Measurements from ENCODE around the gene SPEG. TPM values are rescaled to one million over a fixed set of nuclear protein-coding genes. Genes with fewer than 3 reads are reported as not detected.

The SPEG gene
- total RNA-seq, 6 donors from 2014 or later, result 2.3 to 8.9 (median 4.9) TPM

DNA sequence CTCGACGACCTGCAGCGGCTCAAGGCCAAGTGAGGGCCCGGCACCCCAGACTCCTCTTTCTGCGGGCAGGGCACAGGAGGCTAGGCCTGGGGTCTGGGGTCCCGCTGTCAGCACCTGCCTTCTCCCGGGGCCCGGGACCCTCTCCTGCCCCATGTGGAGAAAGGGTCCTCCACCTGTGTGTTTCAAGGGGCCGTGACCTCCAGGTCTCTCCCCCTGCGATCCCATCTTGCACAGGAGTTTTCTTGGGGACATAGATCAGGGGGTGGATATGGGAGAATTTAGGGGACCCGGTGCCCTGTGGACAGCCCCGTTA, 15.7 kb upstream of the SPEG start:
- DNase-seq, result no peak
- WGBS, 2 donors, result 47 to 81% methylated on average over 3 to 10 of the region's 12 CpGs
- peak overlapping the region in 3 of 4 donors; percentile 14 to 29 (median 25) for H3K4me3 ChIP-seq

DNA sequence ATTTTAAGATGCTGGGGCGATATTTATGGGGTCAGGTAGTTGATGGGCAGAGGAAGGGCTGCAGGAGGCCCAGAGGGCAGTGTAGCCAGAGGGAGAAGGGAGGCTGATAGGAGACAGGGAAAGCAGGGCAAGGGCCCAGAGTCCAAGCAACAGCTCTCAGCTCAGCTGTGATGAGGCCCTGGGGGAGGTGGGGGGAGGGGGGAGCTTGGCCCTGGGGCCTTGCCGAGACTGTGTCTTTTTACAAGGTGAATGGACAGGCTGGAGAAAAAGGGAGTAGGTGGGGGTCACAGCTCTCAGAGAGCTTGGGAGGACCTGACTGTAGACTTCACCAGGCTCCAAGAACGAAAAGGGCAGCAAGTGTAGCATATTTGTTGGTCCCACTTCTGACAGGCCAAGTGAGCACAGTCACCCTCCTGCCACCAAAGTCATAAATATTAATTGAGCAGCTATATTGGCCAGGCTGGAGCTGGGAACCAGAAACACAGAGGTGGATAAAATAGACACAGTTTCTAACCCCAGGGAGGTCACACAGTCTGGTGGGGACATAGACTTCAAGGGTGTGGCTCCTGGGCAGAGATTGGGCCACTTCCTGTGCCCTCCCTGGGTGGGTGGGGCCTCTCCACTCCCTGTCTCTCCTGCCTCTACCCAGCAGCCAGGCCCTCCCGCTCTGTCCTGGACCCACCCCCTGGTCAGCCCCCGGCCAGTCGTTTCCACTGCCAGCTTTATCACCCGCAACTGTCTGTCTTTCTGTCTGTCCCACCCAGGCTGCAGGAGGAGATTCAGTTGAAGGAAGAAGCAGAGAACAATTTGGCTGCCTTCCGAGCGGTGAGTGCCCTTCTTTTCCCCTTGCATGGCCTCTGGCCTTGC, 15.1 kb upstream of the SPEG start:
- Histone ChIP-seq H3K9me3 (no peaks in the 10 kb centered on the region), H3K4me1 (peaks cover 6 to 20% (median 11%) of the 10 kb centered on the region in 4 donors), H3K4me3 (peak overlapping the region in 2 of 4 donors; percentile 25 to 29), H3K27ac (no peak overlapping the region), H3K36me3 (no peaks in the 10 kb centered on the region), H3K27me3 (peaks cover 0 to 17% (median 8%) of the 10 kb centered on the region in 4 donors)
- DNase-seq (no peak), ATAC-seq (ENCODE audit: low FRiP score in 2 of 2) (peak; percentile 25 to 32)
- no peak for TF ChIP-seq EP300 (IDR thresholded peaks at IDR 0.05)
- TF ChIP-seq POLR2AphosphoS5 (IDR thresholded peaks at IDR 0.05), result no peak
- TF ChIP-seq, protein P1, sequence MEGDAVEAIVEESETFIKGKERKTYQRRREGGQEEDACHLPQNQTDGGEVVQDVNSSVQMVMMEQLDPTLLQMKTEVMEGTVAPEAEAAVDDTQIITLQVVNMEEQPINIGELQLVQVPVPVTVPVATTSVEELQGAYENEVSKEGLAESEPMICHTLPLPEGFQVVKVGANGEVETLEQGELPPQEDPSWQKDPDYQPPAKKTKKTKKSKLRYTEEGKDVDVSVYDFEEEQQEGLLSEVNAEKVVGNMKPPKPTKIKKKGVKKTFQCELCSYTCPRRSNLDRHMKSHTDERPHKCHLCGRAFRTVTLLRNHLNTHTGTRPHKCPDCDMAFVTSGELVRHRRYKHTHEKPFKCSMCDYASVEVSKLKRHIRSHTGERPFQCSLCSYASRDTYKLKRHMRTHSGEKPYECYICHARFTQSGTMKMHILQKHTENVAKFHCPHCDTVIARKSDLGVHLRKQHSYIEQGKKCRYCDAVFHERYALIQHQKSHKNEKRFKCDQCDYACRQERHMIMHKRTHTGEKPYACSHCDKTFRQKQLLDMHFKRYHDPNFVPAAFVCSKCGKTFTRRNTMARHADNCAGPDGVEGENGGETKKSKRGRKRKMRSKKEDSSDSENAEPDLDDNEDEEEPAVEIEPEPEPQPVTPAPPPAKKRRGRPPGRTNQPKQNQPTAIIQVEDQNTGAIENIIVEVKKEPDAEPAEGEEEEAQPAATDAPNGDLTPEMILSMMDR (IDR thresholded peaks at IDR 0.05), result no peak
- no peak for TF ChIP-seq POLR2A (IDR thresholded peaks at IDR 0.05)
- WGBS, 2 donors, result 76 to 80% methylated on average over 7 to 8 of the region's 9 CpGs

More for the DNA sequence above, 15.7 kb upstream of the SPEG start:
- Histone ChIP-seq H3K4me1 (peaks cover 6 to 20% (median 11%) of the 10 kb centered on the region in 4 donors), H3K27ac (no peak overlapping the region), H3K9me3 (no peaks in the 10 kb centered on the region), H3K36me3 (no peaks in the 10 kb centered on the region), H3K27me3 (peaks cover 0 to 17% (median 8%) of the 10 kb centered on the region in 4 donors)
- TF ChIP-seq, protein P1 (IDR thresholded peaks at IDR 0.05), result no peak
- TF ChIP-seq POLR2A (IDR thresholded peaks at IDR 0.05) (no peak), POLR2AphosphoS5 (IDR thresholded peaks at IDR 0.05) (no peak), EP300 (IDR thresholded peaks at IDR 0.05) (no peak)
- ATAC-seq (ENCODE audit: low FRiP score in 2 of 2), result no peak

DNA sequence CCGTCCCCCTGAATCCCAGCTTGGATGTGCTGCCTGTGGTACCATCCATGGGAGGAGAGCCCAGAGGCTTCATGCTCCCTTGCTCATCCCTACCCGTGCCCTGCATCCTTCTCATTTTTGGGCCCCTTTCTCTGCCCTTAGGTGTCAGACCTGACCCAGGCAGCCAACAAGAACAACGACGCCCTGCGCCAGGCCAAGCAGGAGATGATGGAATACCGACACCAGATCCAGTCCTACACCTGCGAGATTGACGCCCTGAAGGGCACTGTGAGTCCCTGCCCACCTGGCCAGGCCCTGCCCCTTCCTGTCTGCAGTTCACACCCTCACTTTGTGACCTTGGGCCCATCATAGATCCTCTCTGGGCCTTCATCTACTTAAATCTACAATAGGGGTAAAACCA, 14.0 kb upstream of the SPEG start:
- ATAC-seq (ENCODE audit: low FRiP score in 2 of 2), result no peak
- Histone ChIP-seq H3K36me3 (no peaks in the 10 kb centered on the region), H3K27ac (no peak overlapping the region), H3K4me3 (no peak overlapping the region), H3K9me3 (no peaks in the 10 kb centered on the region), H3K27me3 (peaks cover 0 to 17% (median 8%) of the 10 kb centered on the region in 4 donors), H3K4me1 (peaks cover 6 to 20% (median 11%) of the 10 kb centered on the region in 4 donors)
- WGBS, 2 donors, result 94 to 97% methylated on average over 8 of the region's 8 CpGs
- DNase-seq, result no peak
- TF ChIP-seq EP300 (IDR thresholded peaks at IDR 0.05) (no peak), POLR2A (IDR thresholded peaks at IDR 0.05) (no peak), POLR2AphosphoS5 (IDR thresholded peaks at IDR 0.05) (no peak)
- TF ChIP-seq, protein P1 (IDR thresholded peaks at IDR 0.05), result no peak

DNA sequence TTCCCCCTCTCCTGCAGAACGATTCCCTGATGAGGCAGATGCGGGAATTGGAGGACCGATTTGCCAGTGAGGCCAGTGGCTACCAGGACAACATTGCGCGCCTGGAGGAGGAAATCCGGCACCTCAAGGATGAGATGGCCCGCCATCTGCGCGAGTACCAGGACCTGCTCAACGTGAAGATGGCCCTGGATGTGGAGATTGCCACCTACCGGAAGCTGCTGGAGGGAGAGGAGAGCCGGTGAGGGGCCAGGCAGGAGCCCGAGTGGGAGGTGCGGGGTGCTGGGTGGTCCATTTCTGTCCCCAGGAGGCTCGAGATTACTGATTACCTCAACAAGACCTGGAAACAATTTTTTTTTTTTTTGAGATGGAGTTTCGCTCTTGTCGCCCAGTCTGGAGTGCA, 13.3 kb upstream of the SPEG start:
- peaks cover 0 to 17% (median 8%) of the 10 kb centered on the region in 4 donors for H3K27me3 ChIP-seq
- TF ChIP-seq EP300 (IDR thresholded peaks at IDR 0.05), result no peak
- no peak for TF ChIP-seq POLR2AphosphoS5 (IDR thresholded peaks at IDR 0.05)
- TF ChIP-seq, protein P1 (IDR thresholded peaks at IDR 0.05), result no peak
- TF ChIP-seq POLR2A (IDR thresholded peaks at IDR 0.05), result no peak
- no peak overlapping the region for H3K4me3 ChIP-seq
- ATAC-seq (ENCODE audit: low FRiP score in 2 of 2), result no peak
- peak in 1 of 2 donors; percentile 16 for DNase-seq
- H3K4me1 ChIP-seq, result peaks cover 6 to 20% (median 11%) of the 10 kb centered on the region in 4 donors
- no peaks in the 10 kb centered on the region for H3K9me3 ChIP-seq
- no peaks in the 10 kb centered on the region for H3K36me3 ChIP-seq
- WGBS, 2 donors, result 88 to 93% methylated on average over 17 of the region's 17 CpGs
- no peak overlapping the region for H3K27ac ChIP-seq

Data from upper lobe of left lung (tissue), 6 donors.